ENCODE results near the gene SEH1L.

The SEH1L gene

GRCh38 chr18:12929477-12930083 lies 18.2 kb upstream of the SEH1L start:
- Histone ChIP-seq H3K36me3 (ENCODE audit: insufficient read depth, low read length) (no peaks in the 10 kb centered on the region), H3K27ac (ENCODE audit: low read depth, low read length, poor library complexity, severe bottlenecking) (no peak overlapping the region), H3K4me3 (ENCODE audit: low read depth, low read length, poor library complexity, severe bottlenecking) (no peak overlapping the region), H3K9me3 (ENCODE audit: low read length) (no peaks in the 10 kb centered on the region), H3F3A (ENCODE audit: insufficient read depth, low read length) (no peaks in the 10 kb centered on the region), H3K79me2 (ENCODE audit: insufficient read depth, low read length) (no peaks in the 10 kb centered on the region), H4K20me1 (ENCODE audit: insufficient read depth, low read length) (no peaks in the 10 kb centered on the region), H3K27me3 (ENCODE audit: insufficient read depth, low read length) (no peaks in the 10 kb centered on the region), H2AFZ (ENCODE audit: low read length) (no peak overlapping the region), H3K9me2 (ENCODE audit: low read depth, low read length) (no peaks in the 10 kb centered on the region), H3K4me1 (ENCODE audit: insufficient read depth, low read length, severe bottlenecking) (no peaks in the 10 kb centered on the region), H3K9ac (ENCODE audit: low read length) (no peak overlapping the region), H3K4me2 (ENCODE audit: low read length) (no peak overlapping the region)
- TF ChIP-seq CTCF (IDR thresholded peaks at IDR 0.05; ENCODE audit: low read length): no peak
- TF ChIP-seq EZH2 (IDR thresholded peaks at IDR 0.05; ENCODE audit: borderline replicate concordance, low read length): no peak

DNA sequence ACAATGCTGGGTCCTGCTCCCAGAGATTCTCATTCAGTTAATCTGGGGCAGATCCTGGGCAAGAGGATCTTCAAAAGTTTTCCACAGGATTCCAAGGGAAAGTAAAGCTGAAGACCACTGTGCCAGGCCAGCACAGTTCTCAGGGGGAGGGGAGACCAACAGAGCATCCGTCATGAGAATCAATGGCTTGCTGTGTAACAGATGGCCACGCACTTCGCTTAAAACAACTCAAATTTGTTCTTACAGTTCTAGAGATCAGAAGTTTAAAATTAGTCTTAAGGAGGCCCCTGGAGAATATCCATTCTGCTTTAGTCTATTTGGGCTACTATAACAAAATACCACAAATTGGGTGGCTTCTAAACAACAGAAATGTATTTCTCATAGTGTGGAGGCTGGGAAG lies 17.4 kb upstream of the SEH1L start:
- TF ChIP-seq CTCF (IDR thresholded peaks at IDR 0.05; ENCODE audit: low read length): no peak
- no peak for TF ChIP-seq EZH2 (IDR thresholded peaks at IDR 0.05; ENCODE audit: borderline replicate concordance, low read length)
- H3K4me2 ChIP-seq (ENCODE audit: low read length): no peak overlapping the region
- H3K36me3 ChIP-seq (ENCODE audit: insufficient read depth, low read length): no peaks in the 10 kb centered on the region
- no peaks in the 10 kb centered on the region for H3F3A ChIP-seq (ENCODE audit: insufficient read depth, low read length)
- H3K79me2 ChIP-seq (ENCODE audit: insufficient read depth, low read length): no peaks in the 10 kb centered on the region
- H3K27ac ChIP-seq (ENCODE audit: low read depth, low read length, poor library complexity, severe bottlenecking): no peak overlapping the region
- H3K9me3 ChIP-seq (ENCODE audit: low read length): no peaks in the 10 kb centered on the region
- no peaks in the 10 kb centered on the region for H3K4me1 ChIP-seq (ENCODE audit: insufficient read depth, low read length, severe bottlenecking)
- H2AFZ ChIP-seq (ENCODE audit: low read length): no peak overlapping the region
- H3K9me2 ChIP-seq (ENCODE audit: low read depth, low read length): no peaks in the 10 kb centered on the region
- no peak overlapping the region for H3K4me3 ChIP-seq (ENCODE audit: low read depth, low read length, poor library complexity, severe bottlenecking)
- H3K27me3 ChIP-seq (ENCODE audit: insufficient read depth, low read length): no peaks in the 10 kb centered on the region
- H3K9ac ChIP-seq (ENCODE audit: low read length): no peak overlapping the region
- no peaks in the 10 kb centered on the region for H4K20me1 ChIP-seq (ENCODE audit: insufficient read depth, low read length)

DNA sequence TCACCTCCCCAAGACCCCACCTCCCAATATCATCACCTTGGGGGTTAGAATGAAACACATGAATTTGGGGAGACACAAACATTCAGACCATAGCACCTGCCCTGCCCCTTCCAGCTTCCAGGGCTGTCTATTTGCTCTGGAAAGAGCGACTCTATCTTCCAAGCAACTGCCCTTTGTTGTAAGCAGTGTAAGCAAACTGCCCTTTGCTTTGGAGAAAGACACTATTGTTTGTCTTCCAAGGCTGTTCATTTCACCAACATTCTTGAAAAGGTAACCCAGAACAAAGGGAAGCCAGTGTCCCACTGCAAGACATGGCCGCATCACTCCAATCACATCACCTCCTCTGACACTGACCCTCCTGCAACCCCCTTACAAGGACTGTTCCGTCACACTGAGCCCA lies 16.9 kb upstream of the SEH1L start:
- Histone ChIP-seq H4K20me1 (ENCODE audit: insufficient read depth, low read length) (no peaks in the 10 kb centered on the region), H3K9me2 (ENCODE audit: low read depth, low read length) (no peaks in the 10 kb centered on the region), H2AFZ (ENCODE audit: low read length) (no peak overlapping the region), H3K4me1 (ENCODE audit: insufficient read depth, low read length, severe bottlenecking) (no peaks in the 10 kb centered on the region), H3K4me2 (ENCODE audit: low read length) (no peak overlapping the region), H3K9ac (ENCODE audit: low read length) (no peak overlapping the region), H3K79me2 (ENCODE audit: insufficient read depth, low read length) (no peaks in the 10 kb centered on the region), H3K9me3 (ENCODE audit: low read length) (no peaks in the 10 kb centered on the region), H3K27me3 (ENCODE audit: insufficient read depth, low read length) (no peaks in the 10 kb centered on the region), H3K27ac (ENCODE audit: low read depth, low read length, poor library complexity, severe bottlenecking) (no peak overlapping the region), H3K4me3 (ENCODE audit: low read depth, low read length, poor library complexity, severe bottlenecking) (no peak overlapping the region), H3K36me3 (ENCODE audit: insufficient read depth, low read length) (no peaks in the 10 kb centered on the region), H3F3A (ENCODE audit: insufficient read depth, low read length) (no peaks in the 10 kb centered on the region)
- TF ChIP-seq EZH2 (IDR thresholded peaks at IDR 0.05; ENCODE audit: borderline replicate concordance, low read length): no peak
- TF ChIP-seq CTCF (IDR thresholded peaks at IDR 0.05; ENCODE audit: low read length): no peak
